H7 (cell line): Measurements from ENCODE around the gene NGFR. TPM values are rescaled to one million over a fixed set of nuclear protein-coding genes. Genes with fewer than 3 reads are reported as not detected.

Experiments used
- DNase-seq: peaks from one replicate; pipeline ENCODE4 v3.0.0; 2012
- H3K27me3 ChIP-seq: 2 replicates; pipeline ENCODE4 v1.6.0; 2011; ENCODE audit warnings: mild to moderate bottlenecking, low read length; ENCODE audit not compliant: control insufficient read depth, insufficient read depth
- H3K36me3 ChIP-seq: replicated peaks from 2 replicates; pipeline ENCODE4 v1.5.1; 2011; ENCODE audit warnings: low read length; ENCODE audit not compliant: control insufficient read depth, insufficient read depth
- H3K4me3 ChIP-seq: 2 replicates; pipeline ENCODE4 v1.5.1; 2011; ENCODE audit warnings: low read depth, mild to moderate bottlenecking, control low read depth, low read length, moderate library complexity; ENCODE audit not compliant: insufficient read depth
- total RNA-seq: library from RNA; depleted of rRNA; stranded (reverse); fragments of >200 nt; shearing (Covaris generic); gene quantifications from 2 replicates; pipeline ENCODE4 v1.2.3, GENCODE V29; 2014

Gene NGFR
- total RNA-seq, 1 experiment from 2014 or later, result 8.7 TPM

- no peak for DNase-seq
- Histone ChIP-seq H3K36me3 (no peaks in the 10 kb centered on the region; the same call in 1 of the 2 replicates), H3K27me3 (peaks cover 3% of the 10 kb centered on the region; the same call in 1 of the 2 replicates), H3K4me3 (no peak overlapping the region)
These were observed 16.7 kb downstream of the NGFR start for GRCh38 chr17:49511810-49512209.

GRCh38 chr17:49512296-49513043 lies 17.4 kb downstream of the NGFR start:
- Histone ChIP-seq H3K27me3 (peaks cover under 1% of the 10 kb centered on the region; the same call in 1 of the 2 replicates), H3K4me3 (no peak overlapping the region)
- DNase-seq, result peak; percentile 84

GRCh38 chr17:49513044-49513395 lies 17.9 kb downstream of the NGFR start:
- Histone ChIP-seq H3K36me3 (no peaks in the 10 kb centered on the region; the same call in 1 of the 2 replicates), H3K4me3 (no peak overlapping the region), H3K27me3 (no peaks in the 10 kb centered on the region)
- DNase-seq, result no peak

More at GRCh38 chr17:49512296-49513043, 17.4 kb downstream of the NGFR start:
- H3K36me3 ChIP-seq, result no peaks in the 10 kb centered on the region; the same call in 1 of the 2 replicates

- no peaks in the 10 kb centered on the region for H3K27me3 ChIP-seq
- no peak for DNase-seq
- H3K4me3 ChIP-seq, result no peak overlapping the region
- H3K36me3 ChIP-seq, result no peaks in the 10 kb centered on the region; the same call in 1 of the 2 replicates
These were observed 18.5 kb downstream of the NGFR start for GRCh38 chr17:49513641-49514040.

GRCh38 chr17:49514071-49514721 lies 19.1 kb downstream of the NGFR start:
- no peaks in the 10 kb centered on the region for H3K27me3 ChIP-seq
- no peak overlapping the region for H3K4me3 ChIP-seq
- DNase-seq, result peak; percentile 94
- no peaks in the 10 kb centered on the region; the same call in 1 of the 2 replicates for H3K36me3 ChIP-seq

- Histone ChIP-seq H3K4me3 (no peak overlapping the region), H3K36me3 (no peaks in the 10 kb centered on the region; the same call in 1 of the 2 replicates), H3K27me3 (no peaks in the 10 kb centered on the region)
- DNase-seq, result peak; percentile 93
These were observed 20.2 kb downstream of the NGFR start for GRCh38 chr17:49515196-49515770.

GRCh38 chr17:49516180-49516579 lies 21.1 kb downstream of the NGFR start:
- Histone ChIP-seq H3K4me3 (no peak overlapping the region), H3K27me3 (no peaks in the 10 kb centered on the region), H3K36me3 (no peaks in the 10 kb centered on the region)
- DNase-seq, result peak; percentile 57

- DNase-seq, result peak; percentile 15
- no peaks in the 10 kb centered on the region for H3K27me3 ChIP-seq
- no peaks in the 10 kb centered on the region for H3K36me3 ChIP-seq
- no peak overlapping the region for H3K4me3 ChIP-seq
These were observed 23.4 kb downstream of the NGFR start for GRCh38 chr17:49518346-49519078.

- peak; percentile 35 for DNase-seq
- Histone ChIP-seq H3K27me3 (no peaks in the 10 kb centered on the region), H3K36me3 (no peaks in the 10 kb centered on the region), H3K4me3 (no peak overlapping the region)
These were observed 24.7 kb downstream of the NGFR start for GRCh38 chr17:49519781-49520180.

- Histone ChIP-seq H3K36me3 (no peaks in the 10 kb centered on the region), H3K4me3 (no peak overlapping the region), H3K27me3 (no peaks in the 10 kb centered on the region)
- peak; percentile 20 for DNase-seq
These were observed 25.4 kb downstream of the NGFR start for GRCh38 chr17:49520386-49521087.

- Histone ChIP-seq H3K4me3 (no peak overlapping the region), H3K27me3 (no peaks in the 10 kb centered on the region)
- DNase-seq, result no peak
These were observed 26.0 kb downstream of the NGFR start for GRCh38 chr17:49521088-49521450.

GRCh38 chr17:49521471-49522356 lies 26.6 kb downstream of the NGFR start:
- H3K36me3 ChIP-seq, result no peaks in the 10 kb centered on the region
- no peaks in the 10 kb centered on the region for H3K27me3 ChIP-seq
- no peak overlapping the region for H3K4me3 ChIP-seq
- peak; percentile 26 for DNase-seq

More at GRCh38 chr17:49521088-49521450, 26.0 kb downstream of the NGFR start:
- no peaks in the 10 kb centered on the region for H3K36me3 ChIP-seq

GRCh38 chr17:49522357-49522890 lies 27.3 kb downstream of the NGFR start:
- Histone ChIP-seq H3K4me3 (no peak overlapping the region), H3K36me3 (no peaks in the 10 kb centered on the region), H3K27me3 (no peaks in the 10 kb centered on the region)
- peak; percentile 30 for DNase-seq
